Natural killer cell (primary cell): ENCODE measurements around the gene XIRP2. TPM values are rescaled to one million over a fixed set of nuclear protein-coding genes. Genes with fewer than 3 reads are reported as not detected.
"Not testable (repeated sequence)": the region's sequence is repeated elsewhere in the genome, so short reads cannot be mapped to it uniquely, and the experiment has no call there.

Experiments
- ATAC-seq, 3 donors: fragments of 150-1000 bp in 2 of 3; fragments of 200-7000 bp in 1 of 3; cut with Tn5 transposase; 1 replicate in 1 of 3; 2 replicates in 2 of 3; pipeline ENCODE4 v1.10.0; 2021; ENCODE audit warnings: mild to moderate bottlenecking in 2 of 3, moderate library complexity in 2 of 3
- DNase-seq, 2 donors: peaks; one replicate each; pipeline versions ENCODE4 v3.0.0 to v3.0.0-alpha.2; 2013 to 2021; ENCODE audit warnings: mixed read lengths in 1 of 2
- H3K27ac ChIP-seq: one replicate; pipeline ENCODE4 v1.5.1; 2013; ENCODE audit warnings: mild to moderate bottlenecking, low read length
- H3K27me3 ChIP-seq: one replicate; pipeline ENCODE4 v1.6.1; 2013; ENCODE audit warnings: low read length; ENCODE audit not compliant: control insufficient read depth, insufficient read depth
- H3K36me3 ChIP-seq: one replicate; pipeline ENCODE4 v1.6.1; 2013; ENCODE audit warnings: low read length; ENCODE audit not compliant: control insufficient read depth, insufficient read depth
- H3K4me1 ChIP-seq: one replicate; pipeline ENCODE4 v1.6.1; 2013; ENCODE audit warnings: low read length; ENCODE audit not compliant: control insufficient read depth, insufficient read depth
- H3K4me3 ChIP-seq: one replicate; pipeline ENCODE4 v1.5.1; 2013; ENCODE audit warnings: low read length
- H3K9me3 ChIP-seq: one replicate; pipeline ENCODE4 v1.6.1; 2013; ENCODE audit warnings: low read length; ENCODE audit not compliant: control insufficient read depth, insufficient read depth
- H3K27ac Mint-ChIP-seq, 2 donors: one replicate each; pipeline ENCODE4 v1.8.0; 2022; ENCODE audit warnings: mild to moderate bottlenecking in 2 of 2, mixed read lengths in 2 of 2, moderate library complexity in 1 of 2
- H3K27me3 Mint-ChIP-seq, 2 donors: one replicate each; pipeline ENCODE4 v1.8.0; 2022; ENCODE audit warnings: low read depth in 2 of 2, mixed read lengths in 2 of 2
- H3K36me3 Mint-ChIP-seq: one replicate; pipeline ENCODE4 v1.8.0; 2022; ENCODE audit warnings: mixed read lengths
- H3K4me1 Mint-ChIP-seq, 2 donors: one replicate each; pipeline ENCODE4 v1.8.0; 2022; ENCODE audit warnings: mixed read lengths in 2 of 2
- H3K4me3 Mint-ChIP-seq: one replicate; pipeline ENCODE4 v1.8.0; 2022; ENCODE audit warnings: mild to moderate bottlenecking, moderate library complexity, mixed read lengths
- H3K9me3 Mint-ChIP-seq, 2 donors: one replicate each; pipeline ENCODE4 v1.8.0; 2022; ENCODE audit warnings: mixed read lengths in 2 of 2
- CTCF ChIP-seq: fragments of 200-600 bp; IDR thresholded peaks from one replicate; pipeline ENCODE4 v1.8.0; 2022; ENCODE audit warnings: antibody characterized with exemption
- WGBS: methylation state at CpG from one replicate; pipeline ENCODE4 v1.1.7; 2013; ENCODE audit warnings: missing lambda C conversion rate; ENCODE audit not compliant: insufficient coverage; 5-methylcytosine and 5-hydroxymethylcytosine counted together
- intact Hi-C: fragments of 100-400 bp; cut with micrococcal nuclease; formaldehyde crosslinking; loops from one replicate; pipeline ENCODE4 v1.14.2; 2022
- total RNA-seq, 4 donors: library from RNA; stranded (reverse); fragments of 120-200 nt in 1 of 4; gene quantifications; one replicate each; pipeline versions ENCODE4 v1.2.3 to v1.2.4, GENCODE V29; 2013 to 2022

Gene XIRP2
- total RNA-seq, 3 donors from 2014 or later (not counting 1 experiment from before 2014, with no cell fraction given) = 0.16 TPM; not detected in 2

GRCh38 chr2:167103028-167103756 lies 214.9 kb downstream of the XIRP2 start:
- intact Hi-C loops = no loop called here
- no peaks in the 10 kb centered on the region for H3K27me3 ChIP-seq
- no peak for TF ChIP-seq CTCF
- no peaks in the 10 kb centered on the region for H3K36me3 ChIP-seq
- H3K4me1 ChIP-seq = no peaks in the 10 kb centered on the region
- Mint-ChIP-seq H3K9me3 (peaks cover 8 to 13% of the 10 kb centered on the region in 2 donors), H3K27me3 (no peaks in the 10 kb centered on the region), H3K4me1 (no peaks in the 10 kb centered on the region), H3K4me3 (no peak overlapping the region), H3K36me3 (no peaks in the 10 kb centered on the region), H3K27ac (no peak overlapping the region)
- ATAC-seq (no peak), DNase-seq (no peak)
- no peak overlapping the region for H3K4me3 ChIP-seq
- H3K9me3 ChIP-seq = peaks cover 3% of the 10 kb centered on the region
- H3K27ac ChIP-seq = no peak overlapping the region
- WGBS = 95% methylated on average over 3 of the region's 5 CpGs

- Histone ChIP-seq H3K27me3 (no peaks in the 10 kb centered on the region), H3K36me3 (no peaks in the 10 kb centered on the region), H3K9me3 (peaks cover 3% of the 10 kb centered on the region), H3K4me3 (no peak overlapping the region), H3K27ac (no peak overlapping the region), H3K4me1 (no peaks in the 10 kb centered on the region)
- no peak overlapping the region for H3K4me3 Mint-ChIP-seq
- no peak for DNase-seq
- no peak for ATAC-seq
- H3K27ac Mint-ChIP-seq = no peak overlapping the region
- peaks cover 8 to 11% of the 10 kb centered on the region in 2 donors for H3K9me3 Mint-ChIP-seq
- TF ChIP-seq CTCF = no peak
- no peaks in the 10 kb centered on the region for H3K27me3 Mint-ChIP-seq
- no peaks in the 10 kb centered on the region for H3K36me3 Mint-ChIP-seq
- H3K4me1 Mint-ChIP-seq = no peaks in the 10 kb centered on the region
- intact Hi-C loops = no loop called here
Measured at GRCh38 chr2:167103757-167104133, 215.5 kb downstream of the XIRP2 start.

- peaks cover under 1% of the 10 kb centered on the region for H3K9me3 ChIP-seq
- peaks cover 8 to 14% of the 10 kb centered on the region in 2 donors for H3K9me3 Mint-ChIP-seq
- no peak for ATAC-seq
- no peaks in the 10 kb centered on the region for H3K27me3 Mint-ChIP-seq
- no peak for DNase-seq
- no peaks in the 10 kb centered on the region for H3K27me3 ChIP-seq
- no peaks in the 10 kb centered on the region for H3K4me1 Mint-ChIP-seq
- no peak overlapping the region for H3K4me3 Mint-ChIP-seq
- H3K27ac Mint-ChIP-seq = no peak overlapping the region
- no peaks in the 10 kb centered on the region for H3K4me1 ChIP-seq
- no peak for TF ChIP-seq CTCF
- H3K36me3 Mint-ChIP-seq = no peaks in the 10 kb centered on the region
- no peak overlapping the region for H3K4me3 ChIP-seq
- no peaks in the 10 kb centered on the region for H3K36me3 ChIP-seq
- WGBS = 95% methylated on average over 2 of the region's 3 CpGs
- intact Hi-C loops = no loop called here
- no peak overlapping the region for H3K27ac ChIP-seq
Measured at GRCh38 chr2:167104691-167105090, 216.4 kb downstream of the XIRP2 start.

GRCh38 chr2:167109682-167110081 lies 221.4 kb downstream of the XIRP2 start:
- H3K27ac Mint-ChIP-seq, H3K36me3 Mint-ChIP-seq, H3K9me3 ChIP-seq, H3K4me3 Mint-ChIP-seq, H3K36me3 ChIP-seq, H3K4me1 Mint-ChIP-seq, H3K27ac ChIP-seq, ATAC-seq, H3K27me3 Mint-ChIP-seq, intact Hi-C loops, H3K27me3 ChIP-seq, DNase-seq, H3K4me3 ChIP-seq, H3K4me1 ChIP-seq: not testable (repeated sequence)
- peaks cover 17% of the 10 kb centered on the region in 2 donors for H3K9me3 Mint-ChIP-seq
